H9 (cell line): ENCODE data around the gene FAM72B. TPM values are rescaled to one million over a fixed set of nuclear protein-coding genes. Genes with fewer than 3 reads are reported as not detected.
"Not testable (repeated sequence)": the region's sequence is repeated elsewhere in the genome, so short reads cannot be mapped to it uniquely, and the experiment has no call there.

Experiments used
- DNase-seq: peaks from one replicate; pipeline ENCODE4 v3.0.0-alpha.2; 2017
- H2AFZ ChIP-seq: one replicate; pipeline ENCODE4 v1.6.1; 2013; ENCODE audit warnings: mild to moderate bottlenecking, low read length, control low read depth, moderate library complexity
- H2AK5ac ChIP-seq: 2 replicates; pipeline ENCODE4 v1.6.1; 2013; ENCODE audit warnings: low read length, control low read depth, mixed read lengths; ENCODE audit not compliant: insufficient read length
- H2BK120ac ChIP-seq: one replicate; pipeline ENCODE4 v1.6.1; 2013; ENCODE audit warnings: low read depth, mild to moderate bottlenecking, low read length, control low read depth, inconsistent platforms; ENCODE audit not compliant: poor library complexity, severe bottlenecking
- H2BK12ac ChIP-seq: 2 replicates; pipeline ENCODE4 v1.6.1; 2013; ENCODE audit warnings: low read length, control low read depth, mixed read lengths, low read depth; ENCODE audit not compliant: insufficient read length
- H2BK15ac ChIP-seq: 2 replicates; pipeline ENCODE4 v1.6.1; 2013; ENCODE audit warnings: low read depth, low read length, control low read depth
- H2BK20ac ChIP-seq: one replicate; pipeline ENCODE4 v1.6.1; 2013; ENCODE audit warnings: low read depth, mild to moderate bottlenecking, low read length, control low read depth, inconsistent platforms; ENCODE audit not compliant: poor library complexity, severe bottlenecking
- H2BK5ac ChIP-seq: 2 replicates; pipeline ENCODE4 v1.6.1; 2013; ENCODE audit warnings: low read length, control low read depth, mixed read lengths; ENCODE audit not compliant: insufficient read length
- H3K14ac ChIP-seq: 2 replicates; pipeline ENCODE4 v1.6.1; 2013; ENCODE audit warnings: low read length, control low read depth; ENCODE audit not compliant: insufficient read depth
- H3K18ac ChIP-seq: 2 replicates; pipeline ENCODE4 v1.6.1; 2013; ENCODE audit warnings: low read depth, mild to moderate bottlenecking, mixed read lengths, low read length, control low read depth; ENCODE audit not compliant: insufficient read length
- H3K23ac ChIP-seq: 2 replicates; pipeline ENCODE4 v1.6.1; 2013; ENCODE audit warnings: low read length, control low read depth, mixed read lengths, low read depth; ENCODE audit not compliant: insufficient read length
- H3K23me2 ChIP-seq: 2 replicates; pipeline ENCODE4 v1.6.1; 2013; ENCODE audit warnings: low read depth, mild to moderate bottlenecking, mixed read lengths, low read length, control low read depth; ENCODE audit not compliant: insufficient read length, poor library complexity, severe bottlenecking
- H3K27ac ChIP-seq: 2 replicates; pipeline ENCODE4 v1.5.1; 2013; ENCODE audit warnings: low read length, control low read depth, mixed read lengths, low read depth; ENCODE audit not compliant: insufficient read length
- H3K27me3 ChIP-seq: 2 replicates; pipeline ENCODE4 v1.6.1; 2013; ENCODE audit warnings: low read length, control low read depth, inconsistent platforms; ENCODE audit not compliant: insufficient read depth
- H3K4ac ChIP-seq: 2 replicates; pipeline ENCODE4 v1.6.1; 2013; ENCODE audit warnings: low read depth, mild to moderate bottlenecking, control low read depth, inconsistent platforms, low read length, moderate library complexity
- H3K4me1 ChIP-seq: 2 replicates; pipeline ENCODE4 v1.6.1; 2013; ENCODE audit warnings: low read length, control low read depth, inconsistent platforms; ENCODE audit not compliant: insufficient read depth
- H3K4me2 ChIP-seq: 2 replicates; pipeline ENCODE4 v1.6.1; 2013; ENCODE audit warnings: low read length, control low read depth, mixed read lengths; ENCODE audit not compliant: insufficient read length, insufficient read depth
- H3K56ac ChIP-seq: 2 replicates; pipeline ENCODE4 v1.6.1; 2013; ENCODE audit warnings: low read depth, mild to moderate bottlenecking, mixed read lengths, low read length, control low read depth; ENCODE audit not compliant: insufficient read length
- H3K79me1 ChIP-seq: 2 replicates; pipeline ENCODE4 v1.6.1; 2013; ENCODE audit warnings: low read depth, mild to moderate bottlenecking, moderate library complexity, low read length, control low read depth, inconsistent platforms; ENCODE audit not compliant: insufficient read depth, poor library complexity, severe bottlenecking
- H3K79me2 ChIP-seq: 2 replicates; pipeline ENCODE4 v1.6.1; 2013; ENCODE audit warnings: low read length, control low read depth, inconsistent platforms; ENCODE audit not compliant: insufficient read depth
- H3K9ac ChIP-seq: 2 replicates; pipeline ENCODE4 v1.6.1; 2013; ENCODE audit warnings: low read length, control low read depth, mixed read lengths; ENCODE audit not compliant: insufficient read length; ENCODE audit errors: extremely low read depth
- H3K9me3 ChIP-seq: one replicate; pipeline ENCODE4 v1.6.1; 2013; ENCODE audit warnings: low read depth, low read length, inconsistent platforms; ENCODE audit not compliant: control insufficient read depth
- H3T11ph ChIP-seq: one replicate; pipeline ENCODE4 v1.6.1; 2013; ENCODE audit warnings: mild to moderate bottlenecking, low read length, control low read depth, inconsistent platforms
- H4K20me1 ChIP-seq: one replicate; pipeline ENCODE4 v1.6.1; 2013; ENCODE audit not compliant: control insufficient read depth, insufficient read length, insufficient read depth
- H4K5ac ChIP-seq: 2 replicates; pipeline ENCODE4 v1.6.1; 2013; ENCODE audit warnings: low read depth, mild to moderate bottlenecking, mixed read lengths, low read length, control low read depth; ENCODE audit not compliant: insufficient read length
- H4K8ac ChIP-seq: replicated peaks from 2 replicates; pipeline ENCODE4 v1.6.1; 2013; ENCODE audit warnings: low read length, control low read depth, mixed read lengths, low read depth; ENCODE audit not compliant: insufficient read length
- H4K91ac ChIP-seq: 2 replicates; pipeline ENCODE4 v1.6.1; 2013; ENCODE audit warnings: low read depth, mild to moderate bottlenecking, moderate library complexity, mixed read lengths, low read length, control low read depth; ENCODE audit not compliant: insufficient read length
- H3K27ac Mint-ChIP-seq, 3 experiments: 2 replicates in 2 of 3; 3 replicates in 1 of 3; pipeline ENCODE4 v1.8.0; 2020 to 2021; ENCODE audit warnings: mixed read lengths in 3 of 3, mild to moderate bottlenecking in 1 of 3, moderate library complexity in 1 of 3
- H3K27me3 Mint-ChIP-seq: 2 replicates; pipeline ENCODE4 v1.8.0; 2021; ENCODE audit warnings: low read depth, mild to moderate bottlenecking, moderate library complexity, mixed read lengths
- H3K36me3 Mint-ChIP-seq, 3 experiments: 2 replicates in 2 of 3; 3 replicates in 1 of 3; pipeline ENCODE4 v1.8.0; 2020 to 2021; ENCODE audit warnings: low read depth in 3 of 3, mixed read lengths in 3 of 3; ENCODE audit not compliant: insufficient read depth in 1 of 3
- H3K4me1 Mint-ChIP-seq, 2 experiments: 2 replicates each; pipeline ENCODE4 v1.8.0; 2020; ENCODE audit warnings: mixed read lengths in 2 of 2
- H3K4me3 Mint-ChIP-seq, 2 experiments: 2 replicates in 1 of 2; 3 replicates in 1 of 2; pipeline ENCODE4 v1.8.0; 2020 to 2021; ENCODE audit warnings: mild to moderate bottlenecking in 2 of 2, mixed read lengths in 2 of 2, moderate library complexity in 1 of 2
- H3K9me3 Mint-ChIP-seq, 2 experiments: 2 replicates in 1 of 2; 3 replicates in 1 of 2; pipeline ENCODE4 v1.8.0; 2020; ENCODE audit warnings: mild to moderate bottlenecking in 2 of 2, mixed read lengths in 2 of 2, moderate library complexity in 1 of 2
- WGBS: extraction: QIAGEN DNeasy Blood & Tissue Kit; methylation state at CpG from one replicate; pipeline ENCODE4 v1.1.7; 2013; ENCODE audit warnings: missing lambda C conversion rate, low lambda C conversion rate, mixed read lengths; ENCODE audit not compliant: insufficient read length; ENCODE audit errors: extremely low coverage; 5-methylcytosine and 5-hydroxymethylcytosine counted together
- total RNA-seq: library from RNA; stranded (reverse); gene quantifications from 2 replicates; pipeline ENCODE4 v1.2.1, GENCODE V29; 2021

The FAM72B gene
- total RNA-seq, 1 experiment from 2014 or later = 8.5 TPM

GRCh38 chr1:121152788-121153187 is 31.4 kb downstream of the FAM72B start:
- not testable (repeated sequence) for H3K9me3 Mint-ChIP-seq, H3K27me3 ChIP-seq, H4K91ac ChIP-seq

DNA sequence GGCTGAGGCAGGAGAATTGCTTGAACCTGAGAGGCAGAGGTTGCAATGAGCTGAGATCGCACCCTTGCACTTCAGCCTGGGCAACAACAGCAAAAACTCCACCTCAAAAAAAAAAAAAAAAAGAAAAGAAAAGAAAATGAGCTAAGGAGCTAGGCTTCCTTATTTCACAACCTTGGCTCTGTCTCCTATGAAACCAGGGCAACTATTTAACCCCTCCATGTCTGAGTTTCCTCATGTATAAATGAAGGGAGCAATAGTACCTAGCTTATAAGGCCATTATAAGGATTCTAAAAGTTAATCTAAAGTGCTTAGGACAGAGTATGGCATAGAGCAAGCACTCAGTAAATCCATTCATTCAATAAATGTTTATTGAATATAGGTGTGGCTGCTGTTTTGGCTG is 32.8 kb downstream of the FAM72B start:
- H3K9me3 Mint-ChIP-seq, H3K18ac ChIP-seq, DNase-seq, H4K91ac ChIP-seq, H3K36me3 Mint-ChIP-seq, H3K4me1 Mint-ChIP-seq, H4K8ac ChIP-seq, H3K4me1 ChIP-seq, H4K5ac ChIP-seq, H3K23ac ChIP-seq, H3K4me3 Mint-ChIP-seq, H3K27ac ChIP-seq, H4K20me1 ChIP-seq, H3K79me2 ChIP-seq, H3K9ac ChIP-seq, H3T11ph ChIP-seq, H3K27me3 ChIP-seq, H3K56ac ChIP-seq, H3K14ac ChIP-seq, H3K9me3 ChIP-seq, H2BK12ac ChIP-seq, H2BK20ac ChIP-seq, H3K4me2 ChIP-seq, H3K79me1 ChIP-seq, H2AK5ac ChIP-seq, H3K4ac ChIP-seq, H2BK120ac ChIP-seq, H2BK5ac ChIP-seq, H3K27me3 Mint-ChIP-seq, H3K23me2 ChIP-seq, H3K27ac Mint-ChIP-seq, H2AFZ ChIP-seq, H2BK15ac ChIP-seq: not testable (repeated sequence)
- no CpG with 5 or more reads among the region's 1 CpG for WGBS

More at GRCh38 chr1:121152788-121153187, 31.4 kb downstream of the FAM72B start:
- H2AK5ac ChIP-seq, H3T11ph ChIP-seq, H3K4ac ChIP-seq, DNase-seq, H3K79me2 ChIP-seq, H2BK120ac ChIP-seq, H3K18ac ChIP-seq, H2BK15ac ChIP-seq, H3K27me3 Mint-ChIP-seq, H3K14ac ChIP-seq, H3K79me1 ChIP-seq, H2AFZ ChIP-seq, H3K9ac ChIP-seq, H3K27ac ChIP-seq, H3K36me3 Mint-ChIP-seq, H4K8ac ChIP-seq, H3K9me3 ChIP-seq, H3K27ac Mint-ChIP-seq, H3K23me2 ChIP-seq, H4K5ac ChIP-seq, H2BK20ac ChIP-seq, H2BK5ac ChIP-seq, H3K56ac ChIP-seq, H3K4me2 ChIP-seq, H3K23ac ChIP-seq, H3K4me3 Mint-ChIP-seq, H3K4me1 ChIP-seq, H4K20me1 ChIP-seq, H3K4me1 Mint-ChIP-seq, H2BK12ac ChIP-seq: not testable (repeated sequence)
